Left kidney (tissue), 2 donors: ENCODE data around the gene NFIA. TPM values are rescaled to one million over a fixed set of nuclear protein-coding genes. Genes with fewer than 3 reads are reported as not detected.
A peak's percentile ranks its signal among the peaks of the same experiment; 100 is the strongest.

Experiments
- DNase-seq: peaks from one replicate; pipeline ENCODE4 v3.0.0-alpha.2; 2013
- polyA plus RNA-seq: library from polyadenylated mRNA; unstranded; fragments of 120-200 nt; gene quantifications from one replicate; pipeline ENCODE4 v1.2.1, GENCODE V29; 2013; ENCODE audit not compliant: insufficient read length

The NFIA gene
- polyA plus RNA-seq, 1 donor, result 16.7 TPM

GRCh38 chr1:61330571-61330970 is 248.2 kb downstream of the NFIA start:
- DNase-seq, result no peak

GRCh38 chr1:61332196-61332753 is 249.9 kb downstream of the NFIA start:
- no peak for DNase-seq

- no peak for DNase-seq
Measured at GRCh38 chr1:61332796-61333195, 250.4 kb downstream of the NFIA start.

GRCh38 chr1:61334718-61335589 is 252.6 kb downstream of the NFIA start:
- no peak for DNase-seq

DNA sequence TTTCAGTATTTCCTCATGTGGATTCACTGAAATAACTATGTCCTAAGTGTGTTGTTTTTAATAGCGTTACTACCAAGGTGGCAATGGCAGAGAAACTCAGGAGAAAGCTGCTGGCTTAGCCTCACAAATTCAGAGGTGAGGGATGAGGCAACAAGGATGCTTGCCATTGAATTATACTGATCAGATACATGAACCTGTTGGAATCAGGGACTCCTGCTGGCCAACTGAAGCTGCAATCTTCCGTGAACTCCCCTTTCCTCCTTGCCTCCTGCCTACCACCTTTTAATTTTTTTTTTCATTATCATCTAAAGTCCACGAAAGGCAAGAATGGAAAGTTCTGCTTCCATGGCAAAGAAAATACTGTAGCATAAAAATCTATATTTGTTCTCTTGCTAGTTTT is 254.7 kb downstream of the NFIA start:
- DNase-seq, result no peak

DNA sequence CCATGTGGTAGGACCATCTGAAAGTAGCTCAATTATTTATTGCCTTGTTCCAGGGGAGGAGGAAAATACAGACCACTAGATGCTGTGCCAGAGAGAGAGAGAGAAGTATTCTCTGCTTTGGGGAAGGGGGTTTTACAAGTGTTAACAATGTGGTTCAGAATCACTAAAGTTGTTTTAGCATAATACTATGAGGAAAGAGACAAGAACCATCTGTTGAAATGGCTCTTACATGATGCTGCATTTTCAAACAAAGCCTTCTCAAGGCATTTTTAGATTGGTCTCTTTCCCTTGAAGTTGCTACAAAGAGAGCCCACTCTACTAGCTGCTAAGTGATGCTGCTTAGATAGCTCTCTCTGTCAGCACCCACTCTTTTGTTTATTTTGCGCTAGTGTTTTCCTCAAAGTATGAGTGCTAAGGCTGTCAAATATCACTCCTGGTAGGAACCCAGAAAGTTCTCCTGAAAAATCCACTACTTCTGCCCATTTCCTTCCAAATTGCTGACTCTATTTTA is 255.1 kb downstream of the NFIA start:
- DNase-seq, result no peak

DNA sequence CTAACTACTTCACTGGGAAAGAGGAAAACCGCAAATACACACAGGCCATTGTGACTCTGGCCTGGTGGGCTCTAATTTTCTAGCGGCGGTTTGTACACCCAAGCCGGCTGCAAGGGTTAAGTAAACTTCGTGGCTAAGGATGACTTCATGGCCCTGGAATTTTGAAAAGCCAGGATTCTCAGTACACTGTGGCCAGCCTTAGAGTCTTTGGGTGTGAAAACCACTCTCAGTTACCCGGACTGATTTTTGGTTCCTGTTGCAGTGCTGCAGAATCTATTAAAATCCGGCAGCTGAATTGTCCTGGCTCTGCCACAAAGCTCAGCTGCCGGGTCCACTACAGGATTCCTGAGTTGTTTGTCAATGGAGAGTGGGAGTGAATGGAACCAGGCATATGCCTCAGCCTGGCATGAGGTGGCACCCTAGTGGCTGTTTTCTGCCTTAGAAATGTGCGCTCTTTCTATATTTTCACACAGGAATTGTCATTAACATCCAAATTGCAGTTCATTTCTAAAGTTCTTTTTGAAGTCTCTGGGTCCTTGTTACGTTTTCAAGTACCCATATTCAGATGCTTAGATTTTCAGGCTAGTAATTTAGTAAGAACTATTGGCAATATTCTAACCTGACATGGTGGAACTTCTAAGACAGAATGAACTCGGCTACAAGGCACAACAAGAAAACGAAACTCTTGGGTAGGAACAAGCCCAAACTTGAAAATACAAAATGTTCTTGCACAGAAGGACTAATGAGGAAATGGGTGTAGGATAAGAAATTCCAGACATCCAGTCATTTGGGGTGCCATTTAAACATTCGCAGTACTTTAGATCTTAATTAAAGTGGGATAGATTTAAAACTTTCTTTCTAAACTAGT is 255.9 kb downstream of the NFIA start:
- peak; percentile 78 for DNase-seq

DNA sequence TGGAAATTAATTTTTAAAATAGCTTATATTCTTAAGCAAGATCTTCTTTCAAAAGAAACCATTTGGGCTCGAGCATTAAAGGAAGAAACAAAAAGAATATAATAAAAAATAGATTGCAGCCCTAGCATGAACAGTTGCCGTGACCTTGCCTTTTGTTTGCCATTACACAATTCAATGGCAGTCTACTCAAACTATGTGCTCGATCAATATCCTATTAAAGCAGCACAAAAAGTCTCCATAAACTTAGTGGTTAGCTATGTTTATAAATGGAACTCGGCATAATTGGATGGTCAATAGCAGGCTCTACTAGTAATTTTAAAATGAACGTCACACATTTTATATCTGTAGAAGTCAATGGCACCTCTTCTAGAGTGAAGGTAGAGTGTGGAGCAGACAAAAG is 256.5 kb downstream of the NFIA start:
- no peak for DNase-seq

- DNase-seq, result no peak
Measured at GRCh38 chr1:61341426-61341825, 259.1 kb downstream of the NFIA start.

DNA sequence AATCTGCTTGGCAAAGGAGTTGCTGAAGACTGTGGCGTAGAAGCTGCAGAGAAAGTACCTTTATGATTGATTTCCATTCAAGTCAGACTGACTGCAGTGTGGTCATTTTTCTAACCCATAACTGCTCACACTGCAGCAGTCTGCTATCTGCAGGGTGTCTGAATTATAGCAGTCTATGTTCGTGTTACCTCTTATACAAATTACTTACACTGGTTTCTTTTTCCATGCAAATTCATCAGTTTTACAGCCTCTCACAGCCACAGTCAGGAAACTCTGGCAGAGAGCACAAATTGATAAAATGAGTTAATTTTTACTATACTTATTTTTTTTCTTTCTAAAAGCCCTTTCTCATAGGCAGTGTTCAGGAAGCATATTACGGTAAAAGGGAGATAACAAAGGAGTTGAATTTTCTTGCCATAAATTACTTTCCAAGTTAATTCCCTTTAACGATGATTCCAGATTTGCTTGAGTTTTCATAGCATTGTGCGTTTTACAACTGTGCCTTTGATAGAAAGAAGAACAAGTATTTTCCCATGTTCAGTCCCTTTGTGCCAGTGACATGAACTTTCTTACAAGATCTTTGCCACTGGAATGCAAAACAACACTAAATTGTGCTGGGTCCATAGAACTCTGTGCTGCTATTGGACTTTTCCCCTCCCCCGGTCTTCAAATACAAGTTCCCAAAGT is 261.5 kb downstream of the NFIA start:
- no peak for DNase-seq

DNA sequence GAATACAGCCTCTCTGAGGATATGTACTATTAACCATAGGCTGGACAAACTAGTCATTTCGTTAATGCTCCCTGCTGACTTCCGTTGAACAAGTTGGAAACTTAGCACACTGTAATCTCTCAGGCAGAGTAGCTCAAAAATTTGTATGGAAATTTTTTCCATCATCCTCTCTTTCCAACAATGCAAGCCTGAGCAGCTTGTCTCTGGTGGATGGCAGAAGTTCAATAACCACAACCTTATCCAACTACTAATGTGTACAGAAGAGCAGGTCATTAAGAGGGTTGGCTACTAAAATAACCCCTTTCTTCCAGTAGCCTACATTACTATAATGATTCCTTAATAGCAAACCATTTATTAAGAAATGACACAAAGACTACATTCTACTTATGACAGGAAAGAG is 262.3 kb downstream of the NFIA start:
- DNase-seq, result no peak

GRCh38 chr1:61348025-61348665 is 265.8 kb downstream of the NFIA start:
- DNase-seq, result no peak

DNA sequence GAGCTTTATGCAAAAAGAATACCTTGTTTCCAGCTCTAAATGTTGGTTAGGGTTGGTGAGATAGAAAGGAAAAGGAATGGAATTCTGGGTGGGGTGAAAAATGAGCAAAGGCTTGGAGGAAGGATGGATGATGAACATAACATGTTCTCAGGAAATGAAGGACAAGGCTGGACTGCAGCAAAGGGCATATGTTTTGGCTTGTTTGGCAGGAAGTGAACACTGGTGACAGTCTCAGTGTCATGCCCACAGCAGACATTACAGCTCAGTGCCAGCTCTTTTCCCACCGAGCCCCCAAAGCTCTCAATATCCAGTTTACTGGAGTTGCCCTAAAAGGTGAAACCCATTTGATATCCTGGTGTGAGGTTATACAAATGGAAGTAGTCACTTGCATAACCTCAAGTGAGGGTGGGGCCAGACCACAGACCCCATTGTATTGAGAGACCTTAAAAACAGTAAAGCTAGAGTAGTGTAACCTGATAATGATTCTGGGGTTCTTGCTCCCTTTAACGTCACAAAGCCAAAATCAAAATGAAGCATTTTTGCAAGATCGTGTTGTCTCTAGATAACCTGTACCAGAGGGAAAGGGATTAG is 270.6 kb downstream of the NFIA start:
- DNase-seq, result no peak

- no peak for DNase-seq
Measured at GRCh38 chr1:61353797-61354406, 271.5 kb downstream of the NFIA start.

DNA sequence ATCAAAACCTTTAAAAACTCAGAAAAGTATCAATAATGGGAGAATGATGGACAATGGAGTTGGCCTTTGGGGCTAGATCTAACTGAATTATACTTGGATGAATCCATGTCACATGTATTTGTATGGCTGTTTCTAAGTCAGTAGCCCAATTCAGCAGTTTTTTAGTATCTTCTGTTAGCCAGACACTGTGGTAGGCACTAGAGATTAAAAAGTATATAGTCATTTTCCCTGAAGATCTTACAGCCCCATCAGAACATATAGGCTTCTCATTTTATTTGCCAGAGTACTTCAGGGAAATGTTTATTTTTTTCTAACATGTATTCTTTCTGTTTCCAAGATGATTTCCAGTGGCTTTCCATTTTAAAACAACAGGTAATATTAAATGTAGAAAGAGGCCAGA is 273.7 kb downstream of the NFIA start:
- no peak for DNase-seq

DNA sequence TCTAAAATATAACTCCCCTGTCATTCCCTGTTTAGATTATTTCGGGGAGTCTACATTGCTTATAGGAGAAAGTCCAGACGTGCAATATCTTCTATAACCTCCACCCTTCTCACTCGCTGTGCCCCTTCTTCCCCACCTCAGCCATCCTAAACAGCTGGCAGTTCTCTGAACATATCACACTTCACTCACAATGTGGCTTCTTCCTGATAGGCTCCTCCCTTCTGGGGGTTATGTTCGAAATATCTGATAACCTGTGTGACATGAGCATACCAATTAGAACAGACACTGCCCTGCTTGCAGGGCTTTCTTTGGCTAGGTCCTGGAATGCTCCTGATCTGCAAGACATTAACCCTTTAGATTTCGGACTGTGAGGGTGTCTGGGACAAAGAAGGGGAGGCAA is 274.6 kb downstream of the NFIA start:
- no peak for DNase-seq

DNA sequence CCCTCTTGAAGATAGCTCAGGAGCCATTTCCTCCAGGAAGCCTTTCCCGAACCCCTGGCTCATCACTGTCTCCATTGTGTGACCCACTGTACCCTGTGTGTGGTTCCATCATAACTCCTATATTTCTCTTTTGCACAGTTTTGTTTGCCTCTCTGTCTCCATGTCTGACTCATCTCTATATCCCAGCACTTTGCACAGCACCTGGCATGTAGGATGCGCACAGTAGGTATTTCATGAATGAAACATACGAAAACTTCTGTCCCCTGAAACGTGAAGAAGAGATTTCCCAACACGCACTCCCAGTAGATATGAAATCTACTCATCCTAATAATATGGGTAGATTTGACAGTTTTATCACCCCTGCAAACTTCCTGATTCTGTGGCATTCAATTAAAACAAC is 275.2 kb downstream of the NFIA start:
- no peak for DNase-seq

DNA sequence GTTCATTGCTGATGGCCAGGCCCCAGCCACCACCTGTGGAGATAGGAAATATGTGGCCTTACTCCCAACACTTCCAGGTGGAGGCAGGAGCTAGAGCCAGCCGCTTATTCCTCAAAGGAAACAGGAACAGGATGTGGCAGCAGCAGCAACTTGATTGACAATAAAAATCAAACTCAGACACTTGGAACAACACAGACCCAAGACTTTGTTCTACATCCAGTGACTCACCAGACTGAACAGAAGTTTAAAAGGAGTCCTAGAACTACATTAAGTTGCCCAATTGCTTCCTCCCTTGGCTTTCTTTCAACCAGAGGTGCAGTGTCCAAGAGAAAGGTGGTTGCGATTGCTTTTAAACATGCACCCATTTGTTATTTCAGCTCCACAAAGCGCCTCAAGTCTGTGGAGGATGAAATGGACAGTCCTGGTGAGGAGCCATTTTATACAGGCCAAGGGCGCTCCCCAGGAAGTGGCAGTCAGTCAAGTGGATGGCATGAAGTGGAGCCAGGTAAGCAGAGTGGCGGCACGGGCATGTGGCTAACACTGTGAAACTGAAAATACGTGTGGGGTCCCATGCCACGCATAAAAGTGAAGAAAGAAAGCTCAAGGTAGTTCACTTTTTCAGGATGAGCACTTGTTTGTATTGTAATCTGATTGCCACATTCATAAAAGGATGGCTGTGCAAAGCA is 276.6 kb downstream of the NFIA start:
- no peak for DNase-seq

DNA sequence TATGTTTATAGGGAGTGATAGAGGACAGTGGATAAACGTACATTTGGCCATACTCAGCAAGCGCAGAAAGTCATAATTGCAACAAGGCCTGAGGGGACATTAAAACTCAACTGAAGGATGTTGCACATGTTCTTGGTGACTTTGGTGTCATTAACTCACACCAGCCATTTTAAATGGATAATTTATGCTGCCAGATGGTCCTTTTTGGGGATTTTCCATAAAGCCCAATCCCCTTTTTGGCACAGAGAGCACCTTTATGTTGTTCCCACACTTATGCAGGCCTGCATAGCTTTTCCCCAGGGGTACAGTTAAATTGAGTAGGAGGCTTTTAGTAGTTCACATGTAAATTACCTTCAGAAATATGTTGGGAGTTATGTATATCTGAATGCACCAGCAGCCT is 279.6 kb downstream of the NFIA start:
- DNase-seq, result no peak

- DNase-seq, result peak; percentile 44
Measured at GRCh38 chr1:61362351-61362750, 280.0 kb downstream of the NFIA start.
